ENCODE results near the gene GKN2.

DNA sequence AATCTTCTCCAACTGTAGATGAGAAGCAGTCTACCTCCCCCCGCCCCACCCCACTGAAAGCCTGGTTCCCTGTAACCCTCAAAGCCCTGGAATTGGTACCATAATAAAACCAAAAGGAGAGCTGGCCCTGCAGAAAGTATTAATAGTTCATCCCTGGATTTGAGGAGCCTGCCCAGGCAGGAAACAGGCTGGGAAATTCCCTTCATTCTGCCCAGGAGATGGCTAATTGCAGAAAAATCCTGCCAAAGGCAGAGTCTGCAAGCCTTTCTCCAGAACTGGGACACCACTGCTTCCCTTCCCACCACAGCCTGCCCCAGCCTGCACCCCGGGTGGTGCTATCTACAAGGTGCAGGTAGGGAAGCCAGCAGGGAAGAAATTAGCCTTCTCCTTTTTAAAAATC is 16.3 kb downstream of the GKN2 start:
- TF ChIP-seq CTCF (IDR thresholded peaks at IDR 0.05) (no peak), POLR2A (IDR thresholded peaks at IDR 0.05) (no peak)

Measured in esophagus squamous epithelium (tissue), 4 donors.